IMR-90 (cell line): ENCODE measurements around the gene GNA15. TPM values are rescaled to one million over a fixed set of nuclear protein-coding genes. Genes with fewer than 3 reads are reported as not detected.

ENCODE experiments used
- ATAC-seq: fragments of 200-7000 bp; cut with Tn5 transposase; 2 replicates; pipeline ENCODE4 v1.9.1; 2020; ENCODE audit warnings: low read depth, mild to moderate bottlenecking, moderate library complexity
- BruUV-seq: library from RNA; stranded (reverse); fragments of 400-500 nt; replicated peaks from 2 replicates; lab custom pipeline; 2021; lab: Mats Ljungman, UMichigan
- CTCF ChIA-PET: fragments of 300-600 bp; formaldehyde crosslinking; extraction: SDS; loops from one replicate; lab custom pipeline; 2021; ENCODE audit warnings: antibody characterized with exemption; lab: Yijun Ruan, JAX
- POLR2A ChIA-PET: fragments of 300-600 bp; sonication (Branson Sonifier 250); formaldehyde crosslinking; loops from one replicate; lab custom pipeline; 2022; ENCODE audit warnings: antibody characterized with exemption; ENCODE audit not compliant: unreplicated experiment; lab: Charles Lee
- DNase-seq: peaks from one replicate; pipeline ENCODE4 v3.0.0; 2013
- H2AFZ ChIP-seq: replicated peaks from 2 replicates; pipeline ENCODE3; 2013; ENCODE audit warnings: low read length, mild to moderate bottlenecking; ENCODE audit not compliant: poor library complexity
- H2AK5ac ChIP-seq: 2 replicates; pipeline ENCODE4 v1.6.1; 2013; ENCODE audit warnings: low read depth, low read length, inconsistent platforms
- H2AK9ac ChIP-seq: replicated peaks from 2 replicates; pipeline ENCODE3; 2013; ENCODE audit warnings: mild to moderate bottlenecking, low read depth, low read length, moderate library complexity; ENCODE audit not compliant: poor library complexity
- H2BK120ac ChIP-seq: 2 replicates; pipeline ENCODE4 v1.6.1; 2013; ENCODE audit warnings: low read depth, low read length, inconsistent platforms
- H2BK15ac ChIP-seq: 3 replicates; pipeline ENCODE4 v1.6.1; 2013; ENCODE audit warnings: low read depth, low read length, inconsistent platforms
- H2BK20ac ChIP-seq: 2 replicates; pipeline ENCODE4 v1.6.1; 2013; ENCODE audit warnings: low read depth, mild to moderate bottlenecking, inconsistent platforms, low read length, moderate library complexity
- H2BK5ac ChIP-seq: 2 replicates; pipeline ENCODE4 v1.6.1; 2013; ENCODE audit warnings: mild to moderate bottlenecking, low read depth, low read length, inconsistent platforms; ENCODE audit not compliant: poor library complexity, severe bottlenecking
- H3K14ac ChIP-seq: replicated peaks from 2 replicates; pipeline ENCODE4 v1.6.1; 2013; ENCODE audit warnings: low read depth, low read length, inconsistent platforms
- H3K18ac ChIP-seq: 2 replicates; pipeline ENCODE4 v1.6.1; 2013; ENCODE audit warnings: low read depth, low read length, control low read depth
- H3K23ac ChIP-seq: 2 replicates; pipeline ENCODE4 v1.6.1; 2013; ENCODE audit warnings: low read depth, low read length, inconsistent platforms
- H3K27ac ChIP-seq: 2 replicates; pipeline ENCODE4 v1.5.1; 2013; ENCODE audit warnings: mild to moderate bottlenecking, control low read depth, low read length; ENCODE audit not compliant: insufficient read depth
- H3K27me3 ChIP-seq: 2 replicates; pipeline ENCODE4 v1.6.1; 2013; ENCODE audit warnings: low read length; ENCODE audit not compliant: control insufficient read depth, insufficient read depth
- H3K36me3 ChIP-seq: 2 replicates; pipeline ENCODE4 v1.6.1; 2013; ENCODE audit warnings: low read length, mixed read lengths; ENCODE audit not compliant: control insufficient read depth, insufficient read depth
- H3K4ac ChIP-seq: 2 replicates; pipeline ENCODE4 v1.6.1; 2013; ENCODE audit warnings: low read depth, low read length, inconsistent platforms
- H3K4me1 ChIP-seq: 2 replicates; pipeline ENCODE4 v1.6.1; 2013; ENCODE audit warnings: low read length, mixed read lengths; ENCODE audit not compliant: control insufficient read depth, insufficient read depth
- H3K4me2 ChIP-seq: 2 replicates; pipeline ENCODE4 v1.6.1; 2013; ENCODE audit warnings: low read depth, mild to moderate bottlenecking, control low read depth, low read length, moderate library complexity
- H3K4me3 ChIP-seq: 2 replicates; pipeline ENCODE4 v1.5.1; 2013; ENCODE audit warnings: low read depth, mild to moderate bottlenecking, control low read depth, low read length, moderate library complexity; ENCODE audit not compliant: insufficient read depth
- H3K56ac ChIP-seq: 2 replicates; pipeline ENCODE4 v1.6.1; 2013; ENCODE audit warnings: low read length, inconsistent platforms; ENCODE audit not compliant: insufficient read depth; ENCODE audit errors: extremely low read depth
- H3K79me1 ChIP-seq, 2 experiments: 2 replicates each; pipeline ENCODE4 v1.6.1; 2013; ENCODE audit warnings: low read length in 2 of 2, inconsistent platforms in 1 of 2, low read depth in 1 of 2
- H3K9ac ChIP-seq: 2 replicates; pipeline ENCODE4 v1.6.1; 2013; ENCODE audit warnings: low read depth, low read length, control low read depth
- H3K9me1 ChIP-seq: 2 replicates; pipeline ENCODE4 v1.6.1; 2013; ENCODE audit warnings: low read length, inconsistent platforms; ENCODE audit not compliant: insufficient read depth
- H3K9me3 ChIP-seq: 2 replicates; pipeline ENCODE4 v1.6.1; 2013; ENCODE audit warnings: low read length; ENCODE audit not compliant: control insufficient read depth, insufficient read depth
- H4K20me1 ChIP-seq: 2 replicates; pipeline ENCODE4 v1.6.1; 2013; ENCODE audit warnings: low read length, inconsistent platforms; ENCODE audit not compliant: insufficient read depth
- H4K5ac ChIP-seq: 2 replicates; pipeline ENCODE4 v1.6.1; 2013; ENCODE audit warnings: mild to moderate bottlenecking, low read depth, low read length, control low read depth
- H4K8ac ChIP-seq, 2 experiments: 2 replicates each; pipeline ENCODE4 v1.6.1; 2013; ENCODE audit warnings: low read depth in 2 of 2, low read length in 2 of 2, control low read depth in 1 of 2, inconsistent platforms in 1 of 2
- H4K91ac ChIP-seq: 2 replicates; pipeline ENCODE4 v1.6.1; 2013; ENCODE audit warnings: low read depth, low read length, inconsistent platforms; ENCODE audit not compliant: insufficient read depth
- BHLHE40 ChIP-seq: fragments of 150-350 bp; IDR thresholded peaks from 2 replicates; pipeline ENCODE4 v1.6.1; 2016; ENCODE audit warnings: mild to moderate bottlenecking, low read depth, low read length
- CEBPB ChIP-seq: IDR thresholded peaks from 2 replicates; pipeline ENCODE4 v1.6.1; 2012; ENCODE audit warnings: low read depth, low read length, improper control_type of control experiment
- CHD1 ChIP-seq: IDR thresholded peaks from 2 replicates; pipeline ENCODE4 v1.6.1; 2012; ENCODE audit warnings: low read depth, low read length, improper control_type of control experiment
- ELK1 ChIP-seq: fragments of 150-350 bp; IDR thresholded peaks from 2 replicates; pipeline ENCODE4 v1.6.1; 2016; ENCODE audit warnings: low read depth, mild to moderate bottlenecking, low read length, moderate library complexity, borderline replicate concordance
- FOS ChIP-seq: fragments of 150-350 bp; IDR thresholded peaks from 2 replicates; pipeline ENCODE4 v1.6.1; 2016; ENCODE audit warnings: low read depth, low read length
- MAFK ChIP-seq: IDR thresholded peaks from 2 replicates; pipeline ENCODE4 v1.6.1; 2012; ENCODE audit warnings: low read depth, low read length, improper control_type of control experiment
- MAZ ChIP-seq: IDR thresholded peaks from 2 replicates; pipeline ENCODE4 v1.6.1; 2012; ENCODE audit warnings: low read depth, mild to moderate bottlenecking, low read length, improper control_type of control experiment, moderate library complexity, borderline replicate concordance
- MXI1 ChIP-seq: IDR thresholded peaks from 2 replicates; pipeline ENCODE4 v1.6.1; 2012; ENCODE audit warnings: low read depth, mild to moderate bottlenecking, low read length, moderate library complexity, borderline replicate concordance
- NFE2L2 ChIP-seq: fragments of 150-350 bp; IDR thresholded peaks from 2 replicates; pipeline ENCODE4 v1.6.1; 2016; ENCODE audit warnings: low read depth, mild to moderate bottlenecking, low read length
- POLR2A ChIP-seq: IDR thresholded peaks from 2 replicates; pipeline ENCODE4 v1.6.1; 2012; ENCODE audit warnings: mild to moderate bottlenecking, low read depth, low read length
- RCOR1 ChIP-seq: IDR thresholded peaks from 2 replicates; pipeline ENCODE4 v1.6.1; 2012; ENCODE audit warnings: mild to moderate bottlenecking, low read length, improper control_type of control experiment; ENCODE audit not compliant: insufficient replicate concordance
- RFX5 ChIP-seq: IDR thresholded peaks from 2 replicates; pipeline ENCODE4 v1.8.0; 2012; ENCODE audit warnings: low read depth, mild to moderate bottlenecking, low read length, moderate library complexity
- SMC3 ChIP-seq: fragments of 150-350 bp; IDR thresholded peaks from 2 replicates; pipeline ENCODE4 v1.6.1; 2016; ENCODE audit warnings: low read depth, mild to moderate bottlenecking, antibody characterized with exemption, low read length, moderate library complexity
- USF2 ChIP-seq: fragments of 150-350 bp; IDR thresholded peaks from 2 replicates; pipeline ENCODE4 v1.6.1; 2017; ENCODE audit warnings: mild to moderate bottlenecking, antibody characterized with exemption, low read length, low read depth
- WGBS, 2 experiments: methylation state at CpG; one replicate each; pipeline versions ENCODE4 v1.1.5 to v1.1.7; 2013; ENCODE audit warnings: missing lambda C conversion rate in 2 of 2; ENCODE audit not compliant: insufficient read length in 1 of 2; ENCODE audit errors: extremely low coverage in 2 of 2; 5-methylcytosine and 5-hydroxymethylcytosine counted together
- dilution Hi-C: fragments of 300-500 bp; cut with HindIII; formaldehyde crosslinking; loops from one replicate; pipeline ENCODE4 v1.14.3; 2018; ENCODE audit warnings: low sequenced_read_pairs; ENCODE audit not compliant: unreplicated experiment
- in situ Hi-C: fragments of 300-500 bp; cut with MboI; formaldehyde crosslinking; loops from 3 replicates; pipeline ENCODE4 v1.14.3; 2019; ENCODE audit warnings: low sequenced_read_pairs, inconsistent platforms, mixed read lengths
- intact Hi-C: fragments of 100-400 bp; cut with micrococcal nuclease; formaldehyde crosslinking; loops from 2 replicates; pipeline ENCODE4 v1.10.0; 2022
- polyA plus RNA-seq, 3 experiments: library from polyadenylated mRNA; depleted of rRNA; stranded (reverse); fragments of >200 nt; gene quantifications; 2 replicates each; pipeline ENCODE4 v1.2.3, GENCODE V29; 2012; ENCODE audit warnings: low replicate concordance in 1 of 3
- total RNA-seq: library from RNA; depleted of rRNA; stranded (reverse); fragments of >200 nt; gene quantifications from 2 replicates; pipeline ENCODE4 v1.2.3, GENCODE V29; 2012
- TF ChIP-seq, protein P1 (sequence below): conservative IDR thresholded peaks from 2 replicates; pipeline ENCODE4 v1.5.1; 2012; ENCODE audit warnings: mild to moderate bottlenecking, low read depth, low read length, improper control_type of control experiment

Gene GNA15
- total and polyA plus RNA-seq, 2 of the 4 experiments (the other 2 are of a cell fraction): 0.18 TPM; not detected in 1

- Histone ChIP-seq H2BK20ac (no peak overlapping the region), H4K5ac (no peak overlapping the region), H2BK5ac (no peak overlapping the region), H3K79me1 (peaks cover 6 to 84% of the 10 kb centered on the region in 2 experiments), H3K23ac (no peak overlapping the region), H3K4me3 (no peak overlapping the region), H2BK120ac (no peak overlapping the region), H3K14ac (no peak overlapping the region), H3K36me3 (no peaks in the 10 kb centered on the region), H3K27ac (no peak overlapping the region), H3K4me1 (no peaks in the 10 kb centered on the region), H2AK9ac (no peak overlapping the region), H3K4ac (no peak overlapping the region), H3K18ac (no peak overlapping the region), H3K9me1 (peaks cover 4% of the 10 kb centered on the region), H2BK15ac (no peak overlapping the region), H3K27me3 (no peaks in the 10 kb centered on the region), H2AK5ac (no peak overlapping the region), H2AFZ (no peak overlapping the region), H4K8ac (no peak overlapping the region), H3K56ac (no peak overlapping the region), H4K20me1 (peaks cover 89% of the 10 kb centered on the region), H4K91ac (no peak overlapping the region), H3K9ac (no peak overlapping the region), H3K4me2 (no peak overlapping the region), H3K9me3 (no peaks in the 10 kb centered on the region)
- in situ Hi-C loops (no loop called here), dilution Hi-C loops (no loop called here), intact Hi-C loops (no loop called here)
- POLR2A ChIA-PET: no interaction called here
- 90% methylated on average over 27 of the region's 33 CpGs; no CpG with 5 or more reads in 1 of the 2 experiments for WGBS, 2 experiments
- CTCF ChIA-PET: no interaction called here
- ATAC-seq (no peak), DNase-seq (no peak)
- no TSS peak for BruUV-seq
- TF ChIP-seq NFE2L2 (no peak), FOS (no peak), CHD1 (no peak), ELK1 (no peak), SMC3 (no peak), BHLHE40 (no peak), MAZ (no peak), POLR2A (no peak), MXI1 (no peak), USF2 (no peak), RFX5 (no peak), CEBPB (no peak), RCOR1 (no peak), MAFK (no peak)
- TF ChIP-seq, protein P1, sequence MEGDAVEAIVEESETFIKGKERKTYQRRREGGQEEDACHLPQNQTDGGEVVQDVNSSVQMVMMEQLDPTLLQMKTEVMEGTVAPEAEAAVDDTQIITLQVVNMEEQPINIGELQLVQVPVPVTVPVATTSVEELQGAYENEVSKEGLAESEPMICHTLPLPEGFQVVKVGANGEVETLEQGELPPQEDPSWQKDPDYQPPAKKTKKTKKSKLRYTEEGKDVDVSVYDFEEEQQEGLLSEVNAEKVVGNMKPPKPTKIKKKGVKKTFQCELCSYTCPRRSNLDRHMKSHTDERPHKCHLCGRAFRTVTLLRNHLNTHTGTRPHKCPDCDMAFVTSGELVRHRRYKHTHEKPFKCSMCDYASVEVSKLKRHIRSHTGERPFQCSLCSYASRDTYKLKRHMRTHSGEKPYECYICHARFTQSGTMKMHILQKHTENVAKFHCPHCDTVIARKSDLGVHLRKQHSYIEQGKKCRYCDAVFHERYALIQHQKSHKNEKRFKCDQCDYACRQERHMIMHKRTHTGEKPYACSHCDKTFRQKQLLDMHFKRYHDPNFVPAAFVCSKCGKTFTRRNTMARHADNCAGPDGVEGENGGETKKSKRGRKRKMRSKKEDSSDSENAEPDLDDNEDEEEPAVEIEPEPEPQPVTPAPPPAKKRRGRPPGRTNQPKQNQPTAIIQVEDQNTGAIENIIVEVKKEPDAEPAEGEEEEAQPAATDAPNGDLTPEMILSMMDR: no peak
Measured at GRCh38 chr19:3105641-3106508, 30.0 kb upstream of the GNA15 start.
